ENCODE data around the gene LLGL2.

The LLGL2 gene

DNA sequence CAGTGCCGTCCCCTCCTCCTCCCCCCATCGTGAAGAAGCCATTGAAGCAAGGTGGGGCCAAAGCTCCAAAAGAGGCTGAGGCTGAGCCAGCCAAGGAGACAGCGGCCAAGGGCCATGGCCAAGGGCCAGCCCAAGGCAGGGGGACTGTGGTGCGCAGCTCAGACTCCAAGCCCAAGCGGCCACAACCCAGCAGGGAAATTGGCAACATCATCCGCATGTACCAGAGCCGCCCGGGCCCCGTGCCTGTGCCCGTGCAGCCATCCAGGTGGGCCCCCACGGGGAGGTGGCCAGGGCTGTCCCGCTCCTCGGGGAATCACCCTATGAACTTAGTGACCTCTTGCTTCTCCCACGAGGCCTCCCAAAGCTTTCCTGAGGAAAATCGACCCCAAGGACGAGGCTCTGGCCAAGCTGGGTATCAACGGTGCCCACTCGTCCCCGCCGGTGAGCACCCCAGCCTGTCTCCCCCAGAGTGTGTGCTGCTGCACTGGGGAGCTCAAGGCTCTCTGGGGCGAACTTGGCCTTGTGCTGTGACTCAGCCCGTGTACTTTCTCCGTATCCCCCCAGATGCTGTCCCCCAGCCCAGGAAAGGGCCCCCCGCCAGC, 91.1 kb downstream of the LLGL2 start:
- DNase-seq: no peak

DNA sequence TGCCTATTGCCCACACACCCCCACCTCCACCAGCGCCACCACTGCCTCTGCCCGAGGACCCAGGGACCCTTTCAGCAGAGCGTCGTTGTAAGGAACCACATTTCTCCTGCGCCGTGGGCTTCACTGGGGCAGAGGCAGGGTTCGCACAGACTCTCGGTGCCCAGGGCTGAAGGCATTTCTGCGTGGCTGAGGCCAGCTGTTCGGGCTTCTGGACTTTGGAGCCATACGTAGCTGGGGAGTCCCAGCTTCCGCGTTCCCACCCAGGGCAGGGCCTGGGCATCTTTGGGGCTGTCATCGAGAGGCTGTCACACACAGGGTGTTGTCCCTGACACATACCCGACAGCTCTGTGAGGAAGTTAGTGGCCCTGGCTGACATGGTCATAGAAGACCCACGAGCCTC, 91.7 kb downstream of the LLGL2 start:
- DNase-seq: no peak

DNA sequence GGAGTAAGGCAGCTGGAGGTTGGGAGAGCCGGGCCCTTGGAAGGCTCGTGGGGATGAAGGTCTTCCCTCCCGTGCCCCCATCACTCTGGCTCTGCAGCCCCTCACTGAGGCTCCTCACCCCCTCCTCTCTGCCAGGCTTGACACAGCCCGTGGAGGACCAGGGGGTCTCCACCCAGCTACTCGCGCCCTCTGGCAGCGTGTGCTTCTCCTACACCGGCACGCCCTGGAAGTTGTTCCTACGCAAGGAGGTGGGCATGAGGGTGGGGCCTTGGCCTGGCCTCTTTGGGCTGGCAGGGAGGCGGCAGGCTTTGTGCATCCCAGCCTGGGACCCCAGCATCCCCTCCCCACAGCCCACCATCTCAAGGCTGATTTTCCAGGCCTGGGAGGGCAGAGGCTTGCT, 92.2 kb downstream of the LLGL2 start:
- DNase-seq: no peak

DNA sequence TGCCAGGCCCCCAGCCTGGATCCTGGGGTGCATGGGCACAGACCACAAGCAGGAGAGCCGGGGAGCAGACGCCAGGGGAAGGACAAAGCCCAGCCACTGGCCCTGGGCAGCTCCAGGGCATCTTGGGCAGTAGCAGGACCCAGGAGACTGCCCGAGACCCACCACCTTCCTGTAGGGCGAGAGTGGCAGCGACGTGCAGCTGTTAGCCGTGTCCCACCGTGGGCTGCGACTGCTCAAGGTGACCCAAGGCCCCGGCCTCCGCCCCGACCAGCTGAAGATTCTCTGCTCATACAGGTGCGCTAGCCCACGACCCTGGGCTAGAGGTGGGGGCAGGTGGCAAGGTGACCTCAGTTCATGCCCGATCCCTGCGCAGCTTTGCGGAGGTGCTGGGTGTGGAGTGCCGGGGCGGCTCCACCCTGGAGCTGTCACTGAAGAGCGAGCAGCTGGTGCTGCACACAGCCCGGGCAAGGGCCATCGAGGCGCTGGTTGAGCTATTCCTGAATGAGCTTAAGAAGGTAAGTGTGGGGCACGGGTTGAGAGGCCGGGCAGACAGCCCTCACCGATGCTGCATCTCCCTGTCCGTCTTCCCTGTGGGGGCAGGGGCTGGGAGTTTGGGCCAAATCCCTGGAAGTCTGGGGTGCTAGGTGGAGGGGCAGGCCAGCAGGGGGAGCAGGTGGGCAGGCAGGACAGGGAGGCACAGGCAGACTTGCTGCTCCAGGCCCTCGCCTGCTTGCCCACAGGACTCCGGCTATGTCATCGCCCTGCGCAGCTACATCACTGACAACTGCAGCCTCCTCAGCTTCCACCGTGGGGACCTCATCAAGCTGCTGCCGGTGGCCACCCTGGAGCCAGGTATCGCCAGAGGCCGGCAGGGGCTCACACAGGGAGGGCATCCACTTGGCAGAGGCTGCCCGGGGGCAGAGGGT, 94.3 kb downstream of the LLGL2 start:
- DNase-seq: no peak

DNA sequence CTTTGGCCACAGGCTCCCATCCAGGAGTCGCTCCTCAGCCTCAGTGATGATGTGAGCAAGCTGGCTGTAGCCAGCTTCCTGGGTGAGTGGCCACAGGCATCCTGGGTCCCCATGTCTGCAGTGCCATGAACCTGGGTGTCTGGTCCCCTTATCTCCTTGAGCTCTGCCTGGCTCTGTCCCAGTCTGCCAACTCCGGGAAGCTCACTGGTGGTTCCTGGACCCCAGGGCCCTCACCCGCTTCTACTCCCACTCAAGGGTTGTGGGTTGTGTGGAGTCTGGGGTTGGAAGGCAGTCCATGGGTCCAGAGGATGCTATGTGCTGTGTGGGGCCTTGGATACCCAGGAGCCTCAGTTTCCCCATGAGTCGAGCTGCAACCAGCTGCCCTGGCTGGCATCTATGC, 96.0 kb downstream of the LLGL2 start:
- DNase-seq: no peak

DNA sequence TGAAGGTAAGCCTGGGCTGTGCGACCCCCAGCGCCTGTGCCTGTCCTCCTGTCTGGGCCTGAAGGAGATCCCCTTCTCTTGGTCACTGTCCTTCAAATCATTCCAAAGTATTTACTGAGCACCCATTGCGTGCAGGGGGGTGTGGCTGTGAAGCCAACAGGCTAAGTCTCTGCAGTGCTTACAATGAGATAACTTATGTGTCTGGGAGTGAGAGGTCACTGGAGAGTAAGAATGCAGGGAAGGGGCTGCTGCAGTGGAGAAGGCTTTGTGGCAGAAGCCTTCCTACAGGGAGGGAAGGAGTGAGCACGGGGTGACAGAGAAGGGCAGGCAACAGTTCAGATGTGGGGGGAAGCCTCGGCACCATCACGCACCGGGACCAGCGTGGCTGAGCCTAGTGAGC, 96.6 kb downstream of the LLGL2 start:
- DNase-seq: no peak

DNA sequence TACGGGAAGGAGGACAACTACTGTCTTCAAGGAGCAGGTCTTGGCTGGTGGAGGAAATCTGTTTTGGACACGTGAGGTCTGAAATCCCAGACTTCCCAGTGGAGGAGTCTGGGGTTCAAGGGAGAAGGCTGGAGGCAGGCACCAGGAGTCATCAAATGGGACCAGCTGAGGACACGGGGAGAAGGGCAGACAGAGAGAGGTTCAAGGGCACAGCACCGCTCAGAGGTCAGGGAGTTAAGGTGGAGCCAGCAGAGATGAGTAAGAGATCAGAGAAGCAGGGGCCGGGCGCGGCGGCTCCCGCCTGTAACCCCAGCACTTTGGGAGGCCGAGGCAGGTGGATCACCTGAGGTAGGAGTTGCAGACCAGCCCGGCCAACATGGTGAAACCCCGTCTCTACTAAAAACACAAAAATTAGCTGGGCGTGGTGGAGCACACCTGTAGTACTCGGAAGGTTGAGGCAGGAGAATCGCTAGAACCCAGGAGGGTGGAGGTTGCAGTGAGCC, 97.3 kb downstream of the LLGL2 start:
- no peak for DNase-seq

DNA sequence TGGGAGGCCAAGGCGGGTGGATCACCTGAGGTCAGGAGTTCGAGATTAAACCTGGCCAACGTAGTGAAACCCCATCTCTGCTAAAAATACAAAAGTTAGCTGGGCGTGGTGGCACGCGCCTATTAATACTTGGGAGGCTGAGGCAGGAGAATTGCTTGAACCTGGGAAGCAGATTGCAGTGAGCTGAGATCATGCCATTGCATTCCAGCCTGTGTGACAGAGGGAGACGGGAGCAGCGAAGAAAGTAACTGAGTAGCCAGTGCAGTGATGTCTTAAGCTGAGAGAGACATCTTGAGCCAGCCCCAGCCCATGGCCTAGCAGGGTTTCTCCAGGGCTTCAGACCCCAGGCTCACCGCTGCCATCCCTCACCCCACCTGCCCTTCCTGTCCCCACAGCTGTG, 97.9 kb downstream of the LLGL2 start:
- DNase-seq: no peak

DNA sequence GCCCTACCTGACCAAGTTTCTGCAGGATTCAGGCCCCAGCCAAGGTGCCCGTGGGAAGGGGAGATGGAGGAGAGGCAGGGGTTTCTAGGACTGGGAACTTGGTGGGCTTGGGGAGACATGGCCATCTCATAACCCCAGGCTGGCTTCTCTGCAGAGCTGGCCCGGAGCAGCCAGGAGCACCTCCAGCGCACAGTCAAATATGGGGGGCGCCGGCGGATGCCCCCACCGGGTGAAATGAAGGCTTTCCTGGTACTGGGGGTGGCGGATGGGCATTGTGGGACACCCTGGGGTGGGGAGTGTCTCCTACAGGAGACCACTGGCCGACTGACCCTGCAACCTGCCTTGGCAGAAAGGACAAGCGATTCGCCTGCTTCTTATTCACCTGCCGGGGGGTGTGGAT, 98.5 kb downstream of the LLGL2 start:
- no peak for DNase-seq

Data from central memory CD4-positive, alpha-beta T cell (primary cell).